AG04450 (cell line): ENCODE results near the gene TRUB1. TPM values are rescaled to one million over a fixed set of nuclear protein-coding genes. Genes with fewer than 3 reads are reported as not detected.
A peak's percentile ranks its signal among the peaks of the same experiment; 100 is the strongest.

ENCODE experiments used
- CTCF ChIA-PET: fragments of 300-600, 350-600 bp; formaldehyde crosslinking; extraction: SDS; loops from one replicate; lab custom pipeline; 2022; ENCODE audit warnings: antibody characterized with exemption, inconsistent platforms; lab: Charles Lee
- POLR2A ChIA-PET: fragments of 350-600 bp; formaldehyde crosslinking; extraction: SDS; loops from one replicate; lab custom pipeline; 2021; ENCODE audit warnings: antibody characterized with exemption, inconsistent platforms; lab: Yijun Ruan, JAX
- DNase-seq: peaks from one replicate; pipeline ENCODE4 v3.0.0-alpha.2; 2011; ENCODE audit warnings: low read depth, low spot score
- H3K27ac ChIP-seq: one replicate; pipeline ENCODE4 v1.5.1; 2012; ENCODE audit warnings: low read depth, low read length, control low read depth
- H3K27me3 ChIP-seq: one replicate; pipeline ENCODE4 v1.6.0; 2012; ENCODE audit warnings: low read length; ENCODE audit not compliant: control insufficient read depth, insufficient read depth
- H3K4me3 ChIP-seq: 2 replicates; pipeline ENCODE4 v1.5.1; 2011; ENCODE audit warnings: mild to moderate bottlenecking, low read depth, low read length, control low read depth
- H3K9me3 ChIP-seq: 2 replicates; pipeline ENCODE4 v1.5.1; 2012; ENCODE audit warnings: low read length; ENCODE audit not compliant: control insufficient read depth, insufficient read depth
- polyA plus RNA-seq: library from polyadenylated mRNA; depleted of rRNA; stranded (reverse); fragments of >200 nt; gene quantifications from 2 replicates; pipeline ENCODE4 v1.2.3, GENCODE V29; 2011
- TF ChIP-seq, protein P1 (sequence below): IDR thresholded peaks from 2 replicates; pipeline ENCODE4 v1.5.1; 2011; ENCODE audit warnings: low read depth, low read length, control low read depth, inconsistent platforms

TRUB1 gene
- polyA plus RNA-seq, 1 experiment, result 21.0 TPM

DNA sequence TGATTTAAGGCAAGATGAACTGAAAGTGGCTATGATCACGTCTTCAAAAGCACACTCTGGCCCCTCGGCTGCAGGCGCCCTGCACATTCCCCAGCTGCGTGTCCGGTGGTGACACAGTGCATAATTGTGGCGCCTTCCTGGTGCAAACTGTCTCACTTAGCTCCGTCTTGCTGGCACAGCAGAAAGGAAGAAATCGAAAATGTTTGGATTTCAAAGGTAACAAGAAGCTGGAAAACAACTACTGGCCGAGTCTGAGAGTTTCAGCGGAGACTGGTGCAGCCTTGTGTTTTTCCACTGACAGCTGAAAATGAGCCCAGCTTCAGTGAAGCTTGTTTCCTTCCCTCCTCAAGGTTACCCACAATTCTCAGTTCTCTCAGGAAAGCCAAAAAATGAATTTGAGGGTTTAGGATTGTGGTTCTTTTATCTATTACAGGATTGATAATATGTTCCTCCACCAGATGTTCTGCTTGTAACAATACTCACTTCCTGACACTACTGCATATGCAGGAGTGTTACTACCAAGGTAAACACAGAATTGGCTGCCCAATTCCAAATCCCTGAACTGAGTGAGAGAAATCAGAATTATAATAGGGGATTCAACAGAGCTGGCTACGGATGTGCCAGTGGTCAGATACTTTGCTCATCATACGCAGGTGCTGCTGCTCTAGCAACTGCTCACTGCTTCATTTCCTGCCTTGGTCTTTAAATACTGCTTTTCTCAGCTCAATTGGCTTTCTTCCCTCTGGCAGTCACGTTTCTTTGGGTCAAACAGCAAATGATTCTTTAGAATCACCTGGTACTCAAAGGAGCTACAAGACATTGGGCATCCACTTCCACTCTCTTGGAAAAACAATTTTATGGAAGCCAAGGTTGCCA, 63.7 kb downstream of the TRUB1 start:
- Histone ChIP-seq H3K27me3 (peaks cover 3% of the 10 kb centered on the region), H3K9me3 (no peaks in the 10 kb centered on the region), H3K27ac (no peak overlapping the region), H3K4me3 (peak overlapping the region; percentile 48)
- TF ChIP-seq, protein P1, sequence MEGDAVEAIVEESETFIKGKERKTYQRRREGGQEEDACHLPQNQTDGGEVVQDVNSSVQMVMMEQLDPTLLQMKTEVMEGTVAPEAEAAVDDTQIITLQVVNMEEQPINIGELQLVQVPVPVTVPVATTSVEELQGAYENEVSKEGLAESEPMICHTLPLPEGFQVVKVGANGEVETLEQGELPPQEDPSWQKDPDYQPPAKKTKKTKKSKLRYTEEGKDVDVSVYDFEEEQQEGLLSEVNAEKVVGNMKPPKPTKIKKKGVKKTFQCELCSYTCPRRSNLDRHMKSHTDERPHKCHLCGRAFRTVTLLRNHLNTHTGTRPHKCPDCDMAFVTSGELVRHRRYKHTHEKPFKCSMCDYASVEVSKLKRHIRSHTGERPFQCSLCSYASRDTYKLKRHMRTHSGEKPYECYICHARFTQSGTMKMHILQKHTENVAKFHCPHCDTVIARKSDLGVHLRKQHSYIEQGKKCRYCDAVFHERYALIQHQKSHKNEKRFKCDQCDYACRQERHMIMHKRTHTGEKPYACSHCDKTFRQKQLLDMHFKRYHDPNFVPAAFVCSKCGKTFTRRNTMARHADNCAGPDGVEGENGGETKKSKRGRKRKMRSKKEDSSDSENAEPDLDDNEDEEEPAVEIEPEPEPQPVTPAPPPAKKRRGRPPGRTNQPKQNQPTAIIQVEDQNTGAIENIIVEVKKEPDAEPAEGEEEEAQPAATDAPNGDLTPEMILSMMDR, result no peak
- no peak for DNase-seq
- CTCF ChIA-PET, result interaction anchor here (0.7 to 1.1 kb wide), 3 partner anchors 123 to 125 kb away, joined by 3 read pairs; no protein-coding TSS in a partner anchor
- POLR2A ChIA-PET, result no interaction called here

DNA sequence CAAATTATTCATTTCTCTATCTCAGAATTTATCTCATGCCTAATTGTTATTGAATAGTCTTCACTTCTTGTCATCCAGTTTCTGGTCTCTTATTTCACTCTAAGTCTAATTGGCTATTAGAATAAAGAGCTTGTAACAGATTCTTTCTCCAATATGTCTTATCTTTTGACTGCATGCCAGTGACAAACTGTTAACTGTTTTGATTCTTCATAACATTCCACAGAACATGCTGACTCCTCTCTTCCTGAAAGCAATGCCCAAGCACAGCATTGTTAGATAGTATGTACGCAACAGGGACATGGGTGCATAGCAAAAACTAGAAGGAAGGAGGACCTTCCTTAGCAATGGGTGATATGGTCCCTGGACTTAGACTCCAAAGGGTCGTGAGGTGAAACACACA, 65.4 kb downstream of the TRUB1 start:
- Histone ChIP-seq H3K4me3 (no peak overlapping the region), H3K9me3 (no peaks in the 10 kb centered on the region), H3K27me3 (peaks cover 3% of the 10 kb centered on the region), H3K27ac (no peak overlapping the region)
- POLR2A ChIA-PET, result no interaction called here
- CTCF ChIA-PET, result no interaction called here
- no peak for DNase-seq
- TF ChIP-seq, protein P1, result no peak

DNA sequence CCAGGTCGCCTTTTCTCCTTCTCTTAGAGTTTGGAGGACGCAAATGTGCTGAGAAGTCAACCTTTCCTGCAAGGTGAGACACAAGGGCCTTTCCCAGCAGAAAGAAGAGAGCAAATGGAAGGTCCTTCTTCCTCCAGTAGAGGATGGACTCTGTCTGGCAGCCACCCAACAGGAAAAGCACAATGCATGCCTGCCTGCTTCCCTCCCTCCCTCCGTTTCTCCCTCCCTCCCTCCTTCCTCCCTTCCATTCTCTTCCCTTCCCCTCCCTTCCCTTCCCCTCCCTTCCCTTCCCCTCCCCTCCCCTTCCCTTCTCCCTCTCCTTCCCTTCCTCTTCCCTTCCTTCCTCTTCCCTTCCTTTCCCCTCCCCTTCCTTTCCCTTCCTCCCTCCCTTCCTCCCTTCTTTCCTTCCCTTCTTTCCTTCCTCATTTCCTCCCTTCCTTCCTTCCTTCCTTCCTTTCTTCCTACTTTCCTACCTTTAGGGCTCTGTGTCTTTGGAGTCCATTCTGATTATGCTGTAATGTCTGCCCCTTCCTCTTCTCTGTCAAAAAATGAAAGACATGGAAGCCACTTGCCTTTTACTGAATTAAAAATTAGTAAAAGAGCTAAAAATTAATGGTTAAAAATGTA, 66.4 kb downstream of the TRUB1 start:
- DNase-seq, result no peak
- no peak overlapping the region for H3K27ac ChIP-seq
- peaks cover 3% of the 10 kb centered on the region for H3K27me3 ChIP-seq
- TF ChIP-seq, protein P1, result no peak
- no peak overlapping the region for H3K4me3 ChIP-seq
- ChIA-PET CTCF (no interaction called here), POLR2A (no interaction called here)
- no peaks in the 10 kb centered on the region for H3K9me3 ChIP-seq

DNA sequence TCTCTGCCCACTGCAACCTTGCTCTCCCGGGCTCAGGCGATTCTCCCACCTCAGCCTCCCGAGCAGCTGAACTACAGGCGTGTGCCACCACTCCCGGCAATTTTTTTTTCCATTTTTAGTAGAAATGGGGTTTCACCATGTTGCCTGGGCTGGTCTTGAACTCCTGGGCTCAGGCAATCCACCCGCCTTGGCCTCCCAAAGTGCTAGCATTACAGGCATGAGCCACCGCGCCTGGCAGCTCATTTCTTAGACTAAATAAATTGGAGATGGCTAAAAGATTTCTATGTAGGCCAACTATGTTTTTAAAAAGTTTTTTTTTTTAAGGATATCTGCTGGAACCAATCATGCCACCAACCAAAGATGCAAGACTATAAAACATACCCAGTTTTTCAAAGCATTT, 67.8 kb downstream of the TRUB1 start:
- TF ChIP-seq, protein P1, result no peak
- POLR2A ChIA-PET, result no interaction called here
- Histone ChIP-seq H3K27me3 (peaks cover 3% of the 10 kb centered on the region), H3K4me3 (no peak overlapping the region), H3K9me3 (no peaks in the 10 kb centered on the region), H3K27ac (no peak overlapping the region)
- CTCF ChIA-PET, result interaction anchor here (0.6 kb wide), 1 partner anchor 151 kb away, joined by 3 read pairs; no protein-coding TSS in a partner anchor
- no peak for DNase-seq
